ENCODE data around the gene EYA2. TPM values are rescaled to one million over a fixed set of nuclear protein-coding genes. Genes with fewer than 3 reads are reported as not detected.

Gene EYA2
- total and polyA plus RNA-seq, 2 donors (not counting 3 experiments of a cell fraction or from before 2014, with no cell fraction given) = not detected

DNA sequence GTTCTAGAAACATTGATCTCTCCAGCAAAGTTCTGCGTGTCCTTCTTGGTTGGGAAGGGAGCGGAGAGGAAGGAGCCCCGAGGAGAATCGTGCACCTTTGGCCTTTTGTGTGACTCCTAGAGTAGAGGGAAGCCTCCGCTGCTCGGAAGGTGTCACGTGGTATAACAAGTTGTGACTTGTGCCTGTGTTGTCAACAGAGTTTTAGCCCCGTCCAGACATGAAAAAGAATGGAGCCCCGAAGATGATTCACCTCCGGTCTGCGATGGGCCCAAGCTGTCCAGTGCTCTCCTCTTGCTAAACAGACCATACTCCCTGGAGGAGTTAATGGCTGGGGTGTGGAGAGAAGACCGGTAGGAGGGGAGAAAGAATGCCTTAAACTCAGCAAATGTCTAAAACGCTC lies 7.0 kb downstream of the EYA2 start:
- Histone ChIP-seq H3K79me2 (ENCODE audit: control insufficient read depth, insufficient read depth, low read length) (no peaks in the 10 kb centered on the region), H2AFZ (ENCODE audit: low read depth, low read length) (no peak overlapping the region), H3K9me3 (replicated peaks; ENCODE audit: control insufficient read depth, insufficient read depth, low read length) (no peaks in the 10 kb centered on the region), H3K4me2 (ENCODE audit: insufficient read depth, low read length) (no peak overlapping the region), H3K9ac (replicated peaks; ENCODE audit: extremely low read depth, insufficient read depth, low read length) (no peak overlapping the region), H3K4me3 (replicated peaks in 1 of 3; ENCODE audit: insufficient read depth in 1 of 3, low read depth in 1 of 3, low read length in 3 of 3) (no peak overlapping the region), H3K4me1 (ENCODE audit: control insufficient read depth, extremely low read depth, insufficient read depth, low read length) (no peaks in the 10 kb centered on the region), H3K27ac (ENCODE audit: insufficient read depth, low read depth, low read length) (no peak overlapping the region), H3K9me1 (replicated peaks; ENCODE audit: control insufficient read depth, extremely low read depth, insufficient read depth, low read length) (no peaks in the 10 kb centered on the region), H4K20me1 (replicated peaks; ENCODE audit: control insufficient read depth, extremely low read depth, insufficient read depth, low read length) (no peaks in the 10 kb centered on the region), H3K36me3 (ENCODE audit: control insufficient read depth in 2 of 2, extremely low read depth in 1 of 2, insufficient read depth in 2 of 2, low read length in 2 of 2) (no peaks in the 10 kb centered on the region), H3K27me3 (ENCODE audit: control insufficient read depth in 2 of 2, insufficient read depth in 2 of 2, low read length in 2 of 2) (peaks cover 7 to 9% of the 10 kb centered on the region in 2 experiments)
- DNase-seq (ENCODE audit: low read depth, low spot score) (no peak), FAIRE-seq (no peak)
- no TSS peak for BruUV-seq (replicated peaks)
- dilution Hi-C loops (cut with MboI; ENCODE audit: extremely low pct_ligation_motif_present, low sequenced_read_pairs) (no loop called here), intact Hi-C loops (cut with micrococcal nuclease) (no loop called here)
- TF ChIP-seq EZH2 (IDR thresholded peaks at IDR 0.05; ENCODE audit: borderline replicate concordance, low read depth, low read length, severe bottlenecking) = no peak
- no peak for TF ChIP-seq POLR2A (IDR thresholded peaks at IDR 0.05; ENCODE audit: low read depth, low read length)
- TF ChIP-seq MYC (IDR thresholded peaks at IDR 0.05; ENCODE audit: low read depth, low read length) = no peak
- no peak for TF ChIP-seq POLR2AphosphoS5 (IDR thresholded peaks at IDR 0.05; ENCODE audit: insufficient read depth, low read depth, low read length)
- TF ChIP-seq, protein P1, sequence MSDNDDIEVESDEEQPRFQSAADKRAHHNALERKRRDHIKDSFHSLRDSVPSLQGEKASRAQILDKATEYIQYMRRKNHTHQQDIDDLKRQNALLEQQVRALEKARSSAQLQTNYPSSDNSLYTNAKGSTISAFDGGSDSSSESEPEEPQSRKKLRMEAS (IDR thresholded peaks at IDR 0.05; ENCODE audit: insufficient read depth, insufficient read length) = no peak
- no peak for TF ChIP-seq JUN (IDR thresholded peaks at IDR 0.05; ENCODE audit: borderline replicate concordance, insufficient read depth, insufficient read length, low read depth)
- POLR2A ChIA-PET = no interaction called here
- CTCF ChIA-PET = no interaction called here

GRCh38 chr20:46903256-46903655 lies 8.6 kb downstream of the EYA2 start:
- FAIRE-seq = no peak

More at GRCh38 chr20:46903256-46903655, 8.6 kb downstream of the EYA2 start:
- Histone ChIP-seq H2AFZ (ENCODE audit: low read depth, low read length) (no peak overlapping the region), H3K27ac (ENCODE audit: insufficient read depth, low read depth, low read length) (no peak overlapping the region), H4K20me1 (replicated peaks; ENCODE audit: control insufficient read depth, extremely low read depth, insufficient read depth, low read length) (no peaks in the 10 kb centered on the region), H3K9me1 (replicated peaks; ENCODE audit: control insufficient read depth, extremely low read depth, insufficient read depth, low read length) (no peaks in the 10 kb centered on the region), H3K9me3 (replicated peaks; ENCODE audit: control insufficient read depth, insufficient read depth, low read length) (no peaks in the 10 kb centered on the region), H3K4me3 (replicated peaks in 1 of 3; ENCODE audit: insufficient read depth in 1 of 3, low read depth in 1 of 3, low read length in 3 of 3) (no peak overlapping the region), H3K4me2 (ENCODE audit: insufficient read depth, low read length) (no peak overlapping the region), H3K27me3 (ENCODE audit: control insufficient read depth in 2 of 2, insufficient read depth in 2 of 2, low read length in 2 of 2) (no peaks in the 10 kb centered on the region), H3K36me3 (ENCODE audit: control insufficient read depth in 2 of 2, extremely low read depth in 1 of 2, insufficient read depth in 2 of 2, low read length in 2 of 2) (no peaks in the 10 kb centered on the region), H3K79me2 (ENCODE audit: control insufficient read depth, insufficient read depth, low read length) (no peaks in the 10 kb centered on the region), H3K9ac (replicated peaks; ENCODE audit: extremely low read depth, insufficient read depth, low read length) (no peak overlapping the region), H3K4me1 (ENCODE audit: control insufficient read depth, extremely low read depth, insufficient read depth, low read length) (no peaks in the 10 kb centered on the region)
- ChIA-PET CTCF (no interaction called here), POLR2A (no interaction called here)
- dilution Hi-C loops (cut with MboI; ENCODE audit: extremely low pct_ligation_motif_present, low sequenced_read_pairs) = no loop called here
- intact Hi-C loops (cut with micrococcal nuclease) = no loop called here
- TF ChIP-seq MYC (IDR thresholded peaks at IDR 0.05; ENCODE audit: low read depth, low read length) = no peak
- no peak for TF ChIP-seq GATA2 (IDR thresholded peaks at IDR 0.05; ENCODE audit: insufficient read depth, insufficient read length, low read depth, low read length)
- TF ChIP-seq, protein P2, sequence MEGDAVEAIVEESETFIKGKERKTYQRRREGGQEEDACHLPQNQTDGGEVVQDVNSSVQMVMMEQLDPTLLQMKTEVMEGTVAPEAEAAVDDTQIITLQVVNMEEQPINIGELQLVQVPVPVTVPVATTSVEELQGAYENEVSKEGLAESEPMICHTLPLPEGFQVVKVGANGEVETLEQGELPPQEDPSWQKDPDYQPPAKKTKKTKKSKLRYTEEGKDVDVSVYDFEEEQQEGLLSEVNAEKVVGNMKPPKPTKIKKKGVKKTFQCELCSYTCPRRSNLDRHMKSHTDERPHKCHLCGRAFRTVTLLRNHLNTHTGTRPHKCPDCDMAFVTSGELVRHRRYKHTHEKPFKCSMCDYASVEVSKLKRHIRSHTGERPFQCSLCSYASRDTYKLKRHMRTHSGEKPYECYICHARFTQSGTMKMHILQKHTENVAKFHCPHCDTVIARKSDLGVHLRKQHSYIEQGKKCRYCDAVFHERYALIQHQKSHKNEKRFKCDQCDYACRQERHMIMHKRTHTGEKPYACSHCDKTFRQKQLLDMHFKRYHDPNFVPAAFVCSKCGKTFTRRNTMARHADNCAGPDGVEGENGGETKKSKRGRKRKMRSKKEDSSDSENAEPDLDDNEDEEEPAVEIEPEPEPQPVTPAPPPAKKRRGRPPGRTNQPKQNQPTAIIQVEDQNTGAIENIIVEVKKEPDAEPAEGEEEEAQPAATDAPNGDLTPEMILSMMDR (IDR thresholded peaks at IDR 0.05; ENCODE audit: extremely low read depth in 1 of 2, insufficient read depth in 1 of 2, low read depth in 1 of 2, low read length in 2 of 2) = no peak
- no peak for TF ChIP-seq FOS (IDR thresholded peaks at IDR 0.05; ENCODE audit: borderline replicate concordance, insufficient read depth, low read length)
- TF ChIP-seq, protein P1 (IDR thresholded peaks at IDR 0.05; ENCODE audit: insufficient read depth, insufficient read length) = no peak
- no peak for TF ChIP-seq POLR2A (IDR thresholded peaks at IDR 0.05; ENCODE audit: low read depth, low read length)
- TF ChIP-seq EZH2 (IDR thresholded peaks at IDR 0.05; ENCODE audit: borderline replicate concordance, low read depth, low read length, severe bottlenecking) = no peak
- TF ChIP-seq JUN (IDR thresholded peaks at IDR 0.05; ENCODE audit: borderline replicate concordance, insufficient read depth, insufficient read length, low read depth) = no peak
- TF ChIP-seq POLR2AphosphoS5 (IDR thresholded peaks at IDR 0.05; ENCODE audit: insufficient read depth, low read depth, low read length) = no peak
- BruUV-seq (replicated peaks) = no TSS peak
- no peak for DNase-seq (ENCODE audit: low read depth, low spot score)

All from endothelial cell of umbilical vein (primary cell).